ENCODE measurements around the gene SLC49A4.

GRCh38 chr3:122773944-122774509, 20.8 kb upstream of the SLC49A4 start:
- TF ChIP-seq LEF1 (IDR thresholded peaks at IDR 0.05; ENCODE audit: borderline replicate concordance), result no peak
- TF ChIP-seq FOXM1 (IDR thresholded peaks at IDR 0.05; ENCODE audit: borderline replicate concordance), result no peak
- no peak for TF ChIP-seq PKNOX1 (IDR thresholded peaks at IDR 0.05)
- no peak for TF ChIP-seq BHLHE40 (IDR thresholded peaks at IDR 0.05; ENCODE audit: borderline replicate concordance)
- TF ChIP-seq SP1 (IDR thresholded peaks at IDR 0.05), result no peak
- no peak for TF ChIP-seq ZNF384 (IDR thresholded peaks at IDR 0.05)
- no peak for TF ChIP-seq FOXA1 (IDR thresholded peaks at IDR 0.05)
- no peak for TF ChIP-seq SUZ12 (IDR thresholded peaks at IDR 0.05)
- TF ChIP-seq ELF4 (IDR thresholded peaks at IDR 0.05), result no peak

Data from HEK293T (cell line).